Measurements from ENCODE around the gene CCDC51. TPM values are rescaled to one million over a fixed set of nuclear protein-coding genes. Genes with fewer than 3 reads are reported as not detected.

Gene CCDC51
- total RNA-seq, 1 experiment from 2014 or later = 18.9 TPM

GRCh38 chr3:48422681-48423080 lies 17.2 kb downstream of the CCDC51 start:
- BruUV-seq (replicated peaks) = no TSS peak
- no peaks in the 10 kb centered on the region for H3K9me3 Mint-ChIP-seq (ENCODE audit: low read depth, unreplicated experiment)
- no peak overlapping the region for H3K27ac Mint-ChIP-seq (ENCODE audit: unreplicated experiment)
- intact Hi-C loops (cut with micrococcal nuclease; ENCODE audit: unreplicated experiment) = no loop called here
- H3K36me3 Mint-ChIP-seq (ENCODE audit: insufficient read depth, unreplicated experiment) = peaks cover 62% of the 10 kb centered on the region
- no peak overlapping the region for H3K4me3 Mint-ChIP-seq (ENCODE audit: low read depth, unreplicated experiment)
- no peak for DNase-seq
- no peak for TF ChIP-seq CTCF (IDR thresholded peaks at IDR 0.05; ENCODE audit: unreplicated experiment)
- CTCF ChIA-PET = no interaction called here
- H3K4me1 Mint-ChIP-seq (ENCODE audit: low read depth, unreplicated experiment) = peaks cover 44% of the 10 kb centered on the region
- H3K27me3 Mint-ChIP-seq (ENCODE audit: unreplicated experiment) = no peaks in the 10 kb centered on the region

GRCh38 chr3:48422272-48422671 lies 17.6 kb downstream of the CCDC51 start:
- no TSS peak for BruUV-seq (replicated peaks)
- Mint-ChIP-seq H3K4me3 (ENCODE audit: low read depth, unreplicated experiment) (no peak overlapping the region), H3K27me3 (ENCODE audit: unreplicated experiment) (no peaks in the 10 kb centered on the region), H3K36me3 (ENCODE audit: insufficient read depth, unreplicated experiment) (peaks cover 58% of the 10 kb centered on the region), H3K27ac (ENCODE audit: unreplicated experiment) (no peak overlapping the region), H3K4me1 (ENCODE audit: low read depth, unreplicated experiment) (peaks cover 40% of the 10 kb centered on the region), H3K9me3 (ENCODE audit: low read depth, unreplicated experiment) (no peaks in the 10 kb centered on the region)
- DNase-seq = no peak
- CTCF ChIA-PET = no interaction called here
- TF ChIP-seq CTCF (IDR thresholded peaks at IDR 0.05; ENCODE audit: unreplicated experiment) = no peak
- intact Hi-C loops (cut with micrococcal nuclease; ENCODE audit: unreplicated experiment) = no loop called here

- no TSS peak for BruUV-seq (replicated peaks)
- no peak for TF ChIP-seq CTCF (IDR thresholded peaks at IDR 0.05; ENCODE audit: unreplicated experiment)
- no peak for DNase-seq
- Mint-ChIP-seq H3K27ac (ENCODE audit: unreplicated experiment) (no peak overlapping the region), H3K4me3 (ENCODE audit: low read depth, unreplicated experiment) (no peak overlapping the region), H3K36me3 (ENCODE audit: insufficient read depth, unreplicated experiment) (peaks cover 65% of the 10 kb centered on the region), H3K4me1 (ENCODE audit: low read depth, unreplicated experiment) (peaks cover 23% of the 10 kb centered on the region), H3K9me3 (ENCODE audit: low read depth, unreplicated experiment) (no peaks in the 10 kb centered on the region), H3K27me3 (ENCODE audit: unreplicated experiment) (no peaks in the 10 kb centered on the region)
- CTCF ChIA-PET = no interaction called here
- intact Hi-C loops (cut with micrococcal nuclease; ENCODE audit: unreplicated experiment) = no loop called here
Observed at GRCh38 chr3:48420561-48420960, 19.4 kb downstream of the CCDC51 start.

GRCh38 chr3:48419597-48419996 lies 20.3 kb downstream of the CCDC51 start:
- BruUV-seq (replicated peaks) = no TSS peak
- Mint-ChIP-seq H3K36me3 (ENCODE audit: insufficient read depth, unreplicated experiment) (peaks cover 67% of the 10 kb centered on the region), H3K4me1 (ENCODE audit: low read depth, unreplicated experiment) (peaks cover 13% of the 10 kb centered on the region), H3K27me3 (ENCODE audit: unreplicated experiment) (no peaks in the 10 kb centered on the region), H3K4me3 (ENCODE audit: low read depth, unreplicated experiment) (no peak overlapping the region), H3K9me3 (ENCODE audit: low read depth, unreplicated experiment) (no peaks in the 10 kb centered on the region), H3K27ac (ENCODE audit: unreplicated experiment) (no peak overlapping the region)
- CTCF ChIA-PET = interaction anchor here (1.1 kb wide), 1 partner anchor 16 kb away, joined by 3 read pairs; no protein-coding TSS in a partner anchor
- no peak for TF ChIP-seq CTCF (IDR thresholded peaks at IDR 0.05; ENCODE audit: unreplicated experiment)
- intact Hi-C loops (cut with micrococcal nuclease; ENCODE audit: unreplicated experiment) = no loop called here
- no peak for DNase-seq

All from Calu3 (cell line).